GM04503 (cell line): ENCODE results near the gene CSNK1G1.
"Not testable (repeated sequence)": the region's sequence is repeated elsewhere in the genome, so short reads cannot be mapped to it uniquely, and the experiment has no call there.

Source experiments
- DNase-seq: peaks from one replicate; pipeline ENCODE4 v3.0.0-alpha.2; 2012; ENCODE audit warnings: low read depth

CSNK1G1 gene

DNA sequence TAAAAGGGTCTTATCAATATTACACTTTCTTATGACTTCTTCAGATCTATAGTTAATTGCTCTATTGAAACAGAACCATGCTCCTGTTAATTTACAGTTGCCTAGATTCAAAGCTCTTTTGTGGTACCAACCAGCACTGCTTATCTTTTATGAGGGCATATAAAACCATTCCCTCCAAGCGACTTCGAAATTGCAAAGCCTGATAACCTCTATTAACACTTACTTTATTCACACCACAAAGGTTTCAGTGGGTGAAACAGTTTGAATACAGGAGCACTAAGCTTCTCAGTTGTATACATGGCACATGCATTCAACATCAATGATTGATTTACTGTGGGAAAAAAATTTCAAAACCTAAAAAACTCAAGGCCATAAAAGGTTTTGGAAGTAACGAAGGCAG, 118.3 kb downstream of the CSNK1G1 start:
- DNase-seq, result no peak

DNA sequence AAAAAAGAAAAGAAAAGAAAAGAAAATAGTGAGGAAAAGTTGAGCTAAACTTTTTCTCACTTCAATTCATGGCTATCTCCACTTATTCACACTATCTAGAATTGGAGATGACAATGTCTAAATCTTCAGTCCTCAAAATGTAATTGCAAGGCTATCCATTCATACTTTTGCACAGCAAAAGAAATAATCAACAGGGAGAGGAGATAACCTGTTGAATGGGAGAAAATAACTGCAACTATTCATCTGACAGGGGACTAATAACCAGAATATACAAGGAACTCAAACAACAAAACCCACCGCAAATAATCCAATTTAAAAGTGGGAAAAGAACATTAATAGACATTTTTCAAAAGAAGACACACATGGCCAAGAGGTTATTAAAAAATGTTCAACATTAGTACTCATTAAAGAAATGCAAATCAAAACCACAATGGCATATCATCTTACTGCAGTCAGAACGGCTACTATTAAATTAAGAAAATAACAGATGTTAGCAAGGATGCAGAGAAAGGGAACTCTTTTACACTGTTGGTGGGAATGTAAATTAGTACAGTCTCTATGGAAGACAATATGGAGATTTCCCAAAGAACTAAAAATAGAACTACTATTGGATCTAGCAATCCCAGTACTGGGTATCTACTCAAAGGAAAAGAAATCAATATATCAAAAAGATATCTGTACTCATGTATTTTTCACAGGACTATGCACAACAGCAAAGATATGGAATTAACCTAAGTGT, 119.6 kb downstream of the CSNK1G1 start:
- no peak for DNase-seq

DNA sequence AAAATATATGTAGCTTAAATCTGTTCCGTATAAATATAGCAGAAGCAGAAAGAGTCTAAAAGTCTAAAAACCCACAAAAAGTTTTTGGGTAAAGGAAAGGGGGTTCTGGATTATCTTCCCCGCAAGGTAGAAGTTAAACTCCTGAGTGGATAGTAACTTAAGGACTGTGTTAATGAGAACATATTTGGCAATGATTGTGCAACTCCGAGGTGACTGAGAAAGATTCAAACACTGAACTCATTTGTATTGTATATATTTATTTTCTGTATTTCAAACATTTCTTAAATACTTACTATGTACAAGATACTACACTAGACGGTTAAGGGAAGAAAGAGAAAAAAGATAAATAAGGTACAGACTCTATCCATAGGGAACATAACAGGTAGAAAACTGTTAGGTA, 120.4 kb downstream of the CSNK1G1 start:
- DNase-seq, result no peak

DNA sequence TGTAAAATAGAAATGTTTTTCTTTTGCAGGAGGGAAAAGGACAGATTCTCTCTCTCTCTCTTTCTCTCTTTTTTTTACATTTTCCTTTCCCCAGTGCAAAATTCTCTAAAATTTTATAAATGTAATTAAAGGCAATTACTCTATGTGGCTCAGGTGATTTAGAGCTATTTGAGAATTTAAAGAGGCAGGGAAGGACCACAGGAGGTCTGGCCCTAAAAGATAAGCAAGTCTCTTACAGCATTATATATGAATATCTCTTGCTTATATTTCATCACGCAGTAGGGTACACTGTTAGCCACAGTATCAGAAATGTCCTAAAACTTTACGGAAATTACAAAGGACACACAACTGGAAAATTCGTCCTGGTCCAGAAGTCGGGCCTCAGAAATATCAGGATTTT, 122.7 kb downstream of the CSNK1G1 start:
- DNase-seq, result no peak

DNA sequence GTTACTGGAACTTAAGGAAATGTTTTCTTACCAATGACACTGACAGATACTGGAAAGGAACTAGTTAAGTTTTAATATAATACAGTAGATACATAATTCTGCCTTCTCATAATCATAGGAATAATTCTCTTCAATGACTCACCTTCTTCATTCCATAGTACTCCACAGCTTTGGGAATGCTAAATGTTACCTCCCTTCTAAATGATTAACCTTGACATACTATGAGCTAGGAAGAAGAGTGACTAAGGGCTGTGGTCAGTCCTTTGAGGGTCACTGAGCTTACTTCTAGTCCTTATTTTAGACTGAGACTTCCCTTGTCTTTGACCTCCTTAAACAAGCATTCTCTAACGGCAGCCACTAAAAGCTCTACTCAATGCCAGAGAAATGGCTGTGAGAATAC, 123.6 kb downstream of the CSNK1G1 start:
- no peak for DNase-seq

DNA sequence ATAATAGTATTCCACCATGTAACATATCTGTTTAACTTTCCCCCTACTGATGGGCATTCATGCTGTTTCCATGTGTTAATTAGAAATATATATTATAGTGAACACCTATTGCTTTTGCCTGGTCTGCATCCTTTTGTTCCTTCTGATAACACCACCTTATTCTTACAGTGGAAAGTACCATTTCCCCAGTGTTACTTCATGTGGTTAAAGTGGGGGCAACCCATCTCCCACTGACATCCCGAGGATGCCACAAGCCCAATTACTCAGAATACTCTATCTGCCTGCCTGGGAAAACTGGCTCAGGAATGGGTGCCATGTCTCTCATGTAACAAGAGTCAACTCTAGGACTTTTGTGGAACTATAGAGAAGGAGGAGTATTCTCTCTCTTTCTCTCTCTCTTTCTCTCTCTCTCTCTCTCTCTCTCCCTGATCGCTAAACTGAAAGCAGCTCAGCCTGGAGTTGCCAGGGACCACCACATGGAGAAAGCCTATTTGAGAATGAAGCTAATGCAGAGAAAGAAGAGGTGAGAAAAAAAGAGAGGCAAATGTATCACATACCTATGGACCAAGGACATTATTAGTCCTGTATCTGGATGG, 126.7 kb downstream of the CSNK1G1 start:
- no peak for DNase-seq

DNA sequence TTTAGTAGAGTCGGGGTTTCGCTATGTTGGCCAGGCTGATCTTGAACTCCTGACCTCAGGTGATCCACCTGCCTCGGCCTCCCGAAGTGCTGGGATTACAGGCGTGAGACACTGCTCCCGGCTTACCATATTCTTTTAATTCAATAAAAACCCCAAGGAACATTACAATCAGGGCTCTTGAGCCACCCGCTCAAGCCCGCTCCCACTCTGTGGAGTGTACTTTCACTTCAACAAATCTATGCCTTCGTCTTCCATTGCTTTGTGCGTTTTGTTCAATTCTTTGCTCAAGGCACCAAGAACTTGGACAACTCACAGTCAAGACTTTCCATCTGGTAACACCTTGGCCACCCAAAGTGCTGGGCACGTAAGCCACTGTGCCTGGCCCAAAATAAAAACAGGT, 130.2 kb downstream of the CSNK1G1 start:
- no peak for DNase-seq

DNA sequence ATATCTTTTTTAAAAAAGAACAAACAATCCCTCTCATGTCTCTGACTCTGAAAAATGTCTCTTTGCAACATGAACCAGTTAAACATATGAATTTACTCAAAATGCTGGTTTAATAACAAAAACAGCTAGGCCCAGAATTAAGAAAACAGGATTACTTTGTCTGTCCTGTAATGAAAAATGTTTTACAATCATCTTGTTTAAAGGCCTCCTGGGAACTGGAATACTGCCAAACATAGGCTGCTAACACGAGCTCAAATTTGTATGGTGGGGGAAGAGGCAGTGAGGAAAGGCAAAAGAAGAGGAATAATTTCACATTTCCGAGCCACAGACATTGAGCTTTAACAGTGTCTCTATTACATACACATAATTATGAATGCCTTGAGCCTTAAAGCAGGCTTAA, 131.5 kb downstream of the CSNK1G1 start:
- DNase-seq, result peak; percentile 32

DNA sequence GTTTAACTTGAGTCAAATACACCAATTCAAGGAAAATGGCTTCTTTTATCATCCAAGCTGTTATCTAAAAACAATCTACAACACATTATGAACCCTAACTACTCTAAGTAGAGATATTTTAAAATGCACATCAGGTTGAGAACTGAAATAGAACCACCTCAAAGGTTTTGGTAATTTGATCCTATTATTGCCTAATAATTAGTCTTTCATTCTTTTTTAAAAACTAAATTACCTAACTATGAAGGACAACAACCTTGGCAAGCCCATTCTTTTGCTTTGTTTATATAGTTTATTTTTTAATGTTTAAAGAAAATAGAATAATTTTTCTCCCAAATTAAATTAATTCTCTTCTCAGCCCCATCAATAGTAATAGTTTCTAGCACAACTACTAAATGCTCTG, 132.1 kb downstream of the CSNK1G1 start:
- no peak for DNase-seq

DNA sequence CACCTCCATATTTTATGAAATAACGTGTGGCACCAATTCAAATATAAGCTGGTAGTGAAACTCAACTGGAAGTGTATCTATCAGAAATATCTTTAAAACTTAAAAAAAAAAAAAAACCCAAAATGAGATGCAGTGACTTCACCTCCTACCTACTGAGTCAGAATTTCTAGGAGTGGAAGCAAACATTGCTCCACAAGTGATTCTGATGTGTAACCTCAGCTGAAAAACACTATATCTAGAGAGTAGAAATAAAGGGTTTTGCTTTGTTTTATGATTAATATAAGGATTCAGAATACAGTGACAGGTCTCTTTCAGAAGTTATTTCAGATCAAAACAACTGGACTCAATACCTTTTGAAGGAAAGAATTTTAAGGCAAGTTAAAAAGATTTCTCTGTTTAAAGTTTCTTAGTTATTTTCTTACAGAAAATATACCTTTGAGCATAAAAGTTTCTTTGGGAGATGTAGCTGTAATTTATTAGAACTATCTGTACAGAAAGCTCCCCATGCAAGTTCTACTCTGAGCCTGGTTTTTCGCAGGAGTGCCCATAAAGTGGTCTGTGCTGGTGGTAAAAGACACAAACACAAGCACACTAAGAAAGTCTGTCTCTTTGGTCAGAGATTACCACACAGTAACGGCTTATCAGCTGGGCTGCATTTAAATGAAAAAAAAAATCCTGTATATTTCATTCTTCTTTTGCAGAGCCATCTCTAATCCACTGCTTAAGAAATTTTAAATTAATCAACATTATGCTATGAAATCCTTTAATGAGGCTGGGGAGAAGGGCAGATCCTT, 133.2 kb downstream of the CSNK1G1 start:
- no peak for DNase-seq

DNA sequence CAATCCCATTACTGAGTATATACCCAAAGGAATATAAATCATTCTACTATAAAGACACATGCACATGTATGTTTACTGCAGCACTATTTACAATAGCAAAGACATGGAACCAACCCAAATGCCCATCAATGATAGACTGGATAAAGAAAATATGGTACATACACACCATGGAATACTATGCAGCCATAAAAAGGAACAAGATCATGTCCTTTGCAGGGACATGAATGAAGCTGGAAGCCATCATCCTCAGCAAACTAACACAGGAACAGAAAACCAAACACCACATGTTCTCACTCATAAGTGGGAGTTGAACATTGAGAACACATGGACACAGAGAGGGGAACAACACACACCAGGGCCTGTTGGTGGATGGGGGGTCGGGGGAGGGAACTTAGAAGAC, 134.1 kb downstream of the CSNK1G1 start:
- not testable (repeated sequence) for DNase-seq

DNA sequence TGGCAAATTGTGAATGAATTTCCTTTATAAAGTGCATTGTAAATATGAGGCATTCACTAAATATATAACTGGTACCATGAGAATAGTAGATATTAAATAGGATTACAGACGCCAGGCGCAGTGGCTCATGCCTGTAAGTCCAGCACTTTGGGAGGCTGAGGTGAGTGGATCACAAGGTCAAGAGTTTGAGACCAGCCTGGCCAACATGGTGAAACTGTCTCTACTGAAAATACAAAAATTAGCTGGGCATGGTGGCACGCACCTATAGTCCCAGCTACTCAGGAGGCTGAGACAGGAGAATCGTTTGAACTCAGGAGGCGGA, 138.6 kb downstream of the CSNK1G1 start:
- not testable (repeated sequence) for DNase-seq

DNA sequence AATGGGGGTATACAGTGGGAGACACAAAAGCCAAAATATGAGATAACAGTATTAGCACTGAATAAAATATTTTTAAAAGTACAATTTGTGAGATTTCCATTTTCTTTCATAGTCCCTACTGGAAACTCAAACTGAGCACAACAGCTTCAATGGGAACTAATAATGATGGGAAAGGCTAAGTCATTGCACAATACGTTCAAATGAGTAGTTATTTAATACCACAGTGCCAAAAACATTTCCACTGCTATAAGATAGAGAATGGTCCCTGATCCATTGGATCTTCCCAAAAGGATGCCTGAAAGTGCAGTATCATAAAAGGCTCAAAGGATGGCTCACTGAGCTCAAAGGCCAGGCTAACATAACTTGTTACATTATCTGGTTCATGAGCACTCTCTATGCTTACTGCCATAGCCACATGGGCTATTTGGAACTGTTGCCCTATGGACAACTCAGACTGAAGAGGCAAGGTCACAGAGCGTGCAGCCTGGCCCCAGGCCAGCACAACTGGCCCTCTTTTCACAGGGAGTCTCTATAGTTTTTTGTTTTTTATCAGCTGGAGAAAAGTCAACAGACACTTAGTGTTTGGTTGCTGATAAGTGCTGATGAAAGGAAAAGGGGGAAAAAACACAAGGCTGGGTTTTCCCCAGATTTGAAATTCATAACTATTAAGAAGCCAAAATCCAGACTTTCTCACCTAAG, 139.1 kb downstream of the CSNK1G1 start:
- no peak for DNase-seq

DNA sequence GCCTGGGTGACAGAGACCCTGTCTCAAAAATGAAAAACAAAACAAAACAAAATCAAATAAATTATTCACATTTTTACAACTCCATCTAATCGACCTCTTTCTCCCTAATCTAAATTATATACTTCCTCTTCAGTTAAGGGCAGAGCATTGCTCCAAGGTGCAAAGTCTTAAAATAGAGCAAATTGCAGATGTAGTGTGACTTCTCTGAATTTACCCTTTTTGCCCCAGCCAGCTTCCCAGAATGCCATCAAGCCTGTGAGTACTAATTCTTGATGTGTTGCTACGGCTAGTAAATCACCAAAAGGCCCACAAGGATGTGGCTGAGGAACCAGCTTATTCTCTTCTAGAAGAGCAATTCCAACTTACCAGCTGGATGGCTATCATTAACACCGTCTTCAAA, 139.8 kb downstream of the CSNK1G1 start:
- DNase-seq, result no peak

DNA sequence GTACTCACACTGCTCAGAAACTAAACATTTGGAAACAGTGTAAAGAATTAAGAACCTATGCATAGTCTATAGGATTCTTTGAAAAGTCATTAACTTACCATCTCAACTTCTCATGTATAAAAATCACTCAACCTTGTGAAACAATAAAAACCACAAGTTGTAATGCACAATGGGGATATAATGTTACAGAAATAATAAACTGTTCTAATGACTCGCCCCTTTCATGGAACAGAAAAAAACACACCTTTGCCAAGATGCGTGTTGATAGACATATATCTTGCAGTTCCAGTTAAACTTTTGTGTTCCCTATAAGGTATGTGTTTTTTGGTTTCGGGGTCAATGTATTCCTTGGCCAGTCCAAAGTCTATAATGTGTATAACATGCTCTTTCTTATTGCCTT, 142.3 kb downstream of the CSNK1G1 start:
- DNase-seq, result no peak

DNA sequence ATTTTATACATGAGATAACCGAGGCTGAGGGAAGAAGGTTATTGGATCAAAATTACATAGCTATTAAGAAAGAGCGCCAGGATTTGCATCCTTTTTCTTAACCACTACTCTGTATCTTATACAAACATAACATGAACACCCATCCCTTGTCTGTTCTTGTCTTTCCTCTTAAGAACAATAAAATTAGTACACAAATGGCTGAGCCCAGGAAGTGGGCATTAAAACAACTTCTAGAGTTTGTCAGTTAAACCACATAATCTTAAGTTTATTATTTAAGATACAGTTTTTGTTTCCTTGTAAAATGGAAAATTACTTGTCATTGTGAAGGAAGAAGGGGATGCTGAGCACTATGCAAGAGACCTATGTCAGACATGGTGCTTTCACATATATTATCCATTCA, 144.3 kb downstream of the CSNK1G1 start:
- DNase-seq, result no peak

DNA sequence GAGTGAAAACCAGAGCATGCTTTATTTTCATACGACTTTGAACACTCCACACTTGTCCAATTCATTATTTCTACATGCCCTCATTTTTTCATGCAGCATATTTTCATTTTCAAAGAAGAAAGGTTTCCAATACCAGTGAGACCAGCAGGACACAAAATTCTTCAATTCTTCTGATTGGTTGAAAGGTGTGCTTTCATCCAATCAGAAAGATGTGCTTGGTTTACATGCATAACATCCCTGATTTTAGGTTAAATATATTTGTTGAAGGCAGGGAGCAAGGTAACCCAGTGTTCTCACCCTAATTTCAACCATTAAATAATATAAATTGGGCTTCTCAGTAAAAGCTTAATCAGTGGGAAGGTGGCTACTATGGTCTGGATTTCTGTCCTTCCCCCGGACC, 145.6 kb downstream of the CSNK1G1 start:
- DNase-seq, result no peak

DNA sequence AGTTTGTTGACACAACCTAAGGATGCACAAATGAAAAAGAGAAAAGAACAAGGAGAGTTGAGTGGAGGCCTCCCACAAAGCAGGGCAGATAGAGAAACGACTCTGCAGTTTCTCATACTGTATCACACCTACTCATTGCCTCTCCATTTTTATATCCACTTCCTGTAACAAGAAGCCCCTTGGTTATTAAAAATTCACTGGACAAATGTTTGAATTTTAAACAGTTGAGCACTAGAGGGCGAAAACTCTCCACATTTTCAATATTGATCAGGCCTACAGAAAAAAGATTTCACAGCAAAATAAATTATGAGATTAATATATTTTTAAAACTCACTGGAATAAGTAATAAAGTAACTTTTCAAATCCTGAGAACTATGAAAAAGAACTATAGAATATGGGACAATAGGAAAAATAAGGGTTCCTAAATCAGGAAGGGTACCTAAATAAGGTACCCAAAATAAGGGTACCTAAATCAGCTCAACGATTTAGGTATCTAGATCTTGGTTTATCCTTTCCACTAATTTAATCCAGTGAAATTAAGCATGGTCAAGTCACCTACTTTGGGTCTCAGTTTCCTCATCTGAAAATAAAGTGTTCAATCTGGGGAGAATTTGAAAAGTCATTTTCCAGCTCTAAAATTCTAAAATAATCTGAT, 146.2 kb downstream of the CSNK1G1 start:
- no peak for DNase-seq

DNA sequence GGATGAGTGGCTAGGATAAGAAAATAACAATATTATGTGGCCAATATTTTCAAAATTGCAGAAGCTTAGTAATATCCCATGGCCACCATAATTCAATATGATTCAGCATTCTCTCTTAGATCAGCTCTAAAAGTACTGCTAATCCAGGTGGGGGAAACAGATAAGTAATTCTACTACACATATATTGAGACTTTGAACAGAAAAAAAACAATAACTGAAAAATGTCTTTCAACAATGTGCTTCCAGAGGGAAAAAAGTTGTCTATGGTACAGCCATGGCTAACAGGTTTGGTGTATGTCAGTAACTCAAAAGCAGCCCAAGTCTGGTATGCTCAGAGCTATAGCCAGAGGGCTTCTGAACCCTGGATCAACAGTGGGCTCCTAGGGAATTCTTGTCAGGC, 150.8 kb downstream of the CSNK1G1 start:
- DNase-seq, result no peak

DNA sequence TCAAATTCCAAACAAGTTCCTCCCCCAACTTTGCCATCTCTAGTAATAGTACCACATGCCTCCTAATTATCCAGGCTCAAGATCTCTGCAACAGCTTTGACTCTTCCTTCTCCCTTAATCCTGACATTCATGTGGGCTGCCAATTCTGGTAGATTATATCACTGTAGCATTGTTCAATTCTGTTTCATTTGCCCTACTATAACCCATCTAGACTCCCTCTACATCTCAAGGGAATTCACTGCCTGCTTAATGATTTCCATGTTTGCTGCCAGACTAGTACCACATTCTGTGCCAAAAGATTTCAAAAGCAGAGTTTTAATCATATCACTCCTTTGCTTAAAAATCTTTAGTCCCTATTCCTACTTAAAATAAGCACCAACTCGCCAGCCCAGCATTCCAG, 158.5 kb downstream of the CSNK1G1 start:
- peak; percentile 78 for DNase-seq

DNA sequence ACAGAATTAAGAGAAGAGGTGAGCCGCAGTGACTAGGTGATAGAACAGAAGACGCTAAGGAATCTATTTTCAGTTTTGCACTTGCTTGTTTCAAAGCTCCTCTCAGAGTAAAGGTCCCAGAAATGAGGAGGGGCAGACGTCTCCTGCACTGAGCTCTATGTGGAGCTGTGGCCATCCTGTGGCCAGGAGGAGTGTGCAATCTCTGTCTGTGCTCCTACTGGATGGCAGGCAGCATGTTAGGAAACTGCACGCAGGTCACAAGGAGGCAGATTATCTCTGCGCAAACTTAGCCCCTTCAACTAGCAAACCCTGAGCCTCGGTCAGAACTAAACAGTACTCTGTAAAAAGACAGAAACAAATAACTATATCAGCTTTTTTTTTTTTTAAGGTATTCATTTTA, 162.0 kb downstream of the CSNK1G1 start:
- DNase-seq, result no peak
